T-helper 2 cell treated with Interferon-gamma antibody and Interleukin-4, amounts not matched to agents 100 ng/mL and 5 ng/mL, for 36 hours (primary cell): ENCODE measurements around the gene NAA20. TPM values are rescaled to one million over a fixed set of nuclear protein-coding genes. Genes with fewer than 3 reads are reported as not detected.

Experiments
- intact Hi-C: fragments of 100-400 bp; cut with micrococcal nuclease; formaldehyde crosslinking; loops from one replicate; pipeline ENCODE4 v1.15.1; 2023
- total RNA-seq: library from RNA; stranded (reverse); gene quantifications from 2 replicates; pipeline ENCODE4 v1.2.3, GENCODE V29; 2022

The NAA20 gene, protein sequence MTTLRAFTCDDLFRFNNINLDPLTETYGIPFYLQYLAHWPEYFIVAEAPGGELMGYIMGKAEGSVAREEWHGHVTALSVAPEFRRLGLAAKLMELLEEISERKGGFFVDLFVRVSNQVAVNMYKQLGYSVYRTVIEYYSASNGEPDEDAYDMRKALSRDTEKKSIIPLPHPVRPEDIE
- 50.6 and 54.0 TPM in 2 replicates for total RNA-seq

DNA sequence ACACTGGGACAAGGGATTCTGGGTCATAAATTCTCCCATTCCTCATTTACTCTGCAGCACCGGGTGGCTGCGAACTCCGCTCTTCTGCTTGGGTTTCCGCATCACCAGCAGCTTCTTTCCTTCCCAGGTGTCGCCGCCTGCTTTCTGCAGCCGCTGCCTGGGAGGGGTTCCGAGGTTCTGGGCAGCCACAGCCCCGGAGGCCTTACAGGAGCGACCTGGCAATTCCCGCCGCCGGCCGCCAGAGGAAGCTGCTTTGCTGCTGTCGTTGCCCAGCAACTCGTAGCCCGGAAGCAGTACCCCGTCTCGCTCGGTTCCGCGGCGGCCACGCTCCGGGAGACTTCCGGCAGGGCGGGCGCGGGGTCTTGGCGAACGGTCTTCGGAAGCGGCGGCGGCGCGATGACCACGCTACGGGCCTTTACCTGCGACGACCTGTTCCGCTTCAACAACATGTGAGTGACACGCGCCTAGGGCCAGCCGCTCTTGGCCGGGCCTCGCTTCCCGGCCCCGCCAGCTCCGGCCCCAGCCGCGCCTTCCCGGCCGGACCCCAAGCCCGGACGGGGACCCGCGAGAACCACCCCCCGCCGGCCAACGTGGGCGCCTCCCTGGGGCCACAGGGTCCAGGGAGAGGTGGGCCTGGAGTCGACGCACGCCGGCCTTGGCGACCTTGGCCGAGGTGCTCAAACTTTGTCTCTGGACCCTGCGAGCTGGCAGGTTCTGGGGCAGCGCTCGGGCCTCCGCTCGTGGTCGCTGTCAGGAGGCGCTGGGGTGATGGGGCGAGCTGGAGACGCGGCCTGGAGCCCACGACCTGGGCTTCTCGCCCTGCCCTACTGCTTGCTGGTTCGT, at the start of gene NAA20:
TSS of gene NAA20 (plus strand) at position 362 of the 843 bp plus-strand sequence. CDS start at position 397, 35 bp downstream.
- intact Hi-C loops, result loop anchor here (1.0 to 10.0 kb wide), 3 partner anchors 35 to 1522 kb away; partner anchors contain the start of genes CFAP61, CRNKL1, RALGAPA2 and RBBP9

DNA sequence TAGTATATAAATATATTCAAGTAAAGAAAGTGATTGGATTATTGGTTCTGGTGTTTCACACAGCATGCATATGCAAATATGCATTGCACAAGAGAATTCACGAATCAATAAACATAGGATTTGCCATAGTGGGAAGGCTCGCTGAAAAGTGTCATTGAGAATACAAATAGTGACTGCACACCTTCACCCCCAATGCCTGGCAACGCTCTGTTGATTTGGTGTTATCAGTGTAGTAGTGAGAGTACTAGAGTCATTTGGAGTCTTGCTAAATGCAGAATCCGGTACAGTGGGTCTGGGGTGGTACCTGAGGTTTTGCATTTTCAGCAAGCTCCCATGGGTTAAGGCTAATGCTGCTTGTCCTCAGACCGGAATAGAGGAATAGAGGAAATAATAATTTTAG, 49.7 kb upstream of the NAA20 start:
- intact Hi-C loops, result no loop called here

DNA sequence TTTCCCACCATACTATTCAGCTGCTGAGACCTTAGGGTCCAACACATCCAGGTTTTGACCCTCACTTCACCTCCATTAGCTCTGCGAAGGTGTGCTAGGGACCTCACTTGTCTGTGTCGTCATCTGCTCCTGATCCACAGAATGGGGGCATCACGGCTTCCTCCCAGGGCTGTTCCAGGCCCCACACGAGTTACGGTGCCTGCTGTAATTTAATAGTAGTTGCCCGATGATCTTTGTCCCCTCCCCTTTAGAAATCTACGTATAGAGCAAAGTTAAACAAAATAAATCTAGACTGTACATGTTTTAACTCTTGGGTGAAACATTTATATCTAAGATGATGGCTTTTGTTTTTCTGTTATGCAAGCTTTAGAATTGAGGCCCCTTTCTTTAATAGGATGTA, 49.1 kb upstream of the NAA20 start:
- intact Hi-C loops, result no loop called here

DNA sequence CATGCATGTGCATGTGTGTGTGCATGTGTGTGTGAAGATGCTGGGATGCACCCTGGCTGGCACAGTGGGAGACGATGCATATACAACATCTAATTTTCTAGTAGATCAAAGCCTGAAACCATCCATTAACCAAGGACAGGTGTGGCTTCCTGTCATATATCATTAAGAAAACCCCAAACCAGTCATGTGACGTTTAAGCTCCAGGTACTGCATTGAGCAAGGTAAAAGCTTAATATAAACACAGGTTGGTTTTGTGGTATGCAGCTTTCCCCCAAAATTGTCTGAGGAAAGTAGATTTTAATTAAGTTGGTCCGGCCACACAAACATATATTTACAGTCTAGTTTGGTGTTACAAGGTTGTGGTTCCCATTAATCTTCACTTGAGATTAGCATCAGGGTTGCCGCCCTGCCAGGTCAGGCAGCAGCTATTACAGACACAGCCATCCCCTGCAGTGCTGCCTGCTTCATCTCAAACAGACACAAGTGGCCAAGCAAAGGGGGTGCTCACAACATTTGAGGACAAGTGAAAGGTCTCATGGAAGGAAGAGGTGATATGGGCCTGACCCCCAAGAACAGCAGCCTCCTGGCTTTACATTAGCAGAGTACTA, 48.6 kb upstream of the NAA20 start:
- intact Hi-C loops, result no loop called here

DNA sequence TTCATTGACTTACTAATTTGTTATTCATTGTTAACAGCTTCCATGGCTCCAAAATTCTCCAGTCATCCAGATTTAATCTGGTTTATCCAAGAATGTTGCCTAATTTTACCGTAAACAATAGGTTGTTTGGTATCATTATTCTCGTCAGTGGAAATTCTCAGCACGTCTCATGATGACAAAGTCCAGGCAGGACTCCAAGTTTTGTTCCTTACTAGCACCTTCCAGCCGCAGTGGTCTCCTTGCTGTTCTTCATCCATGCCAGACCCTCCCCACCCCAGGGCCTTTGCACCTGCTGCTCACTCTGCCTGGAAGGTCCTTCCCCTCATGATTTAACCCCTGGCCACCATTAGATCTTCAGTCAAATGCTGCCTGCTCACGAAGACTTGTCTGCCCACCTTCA, 48.1 kb upstream of the NAA20 start:
- intact Hi-C loops, result no loop called here

DNA sequence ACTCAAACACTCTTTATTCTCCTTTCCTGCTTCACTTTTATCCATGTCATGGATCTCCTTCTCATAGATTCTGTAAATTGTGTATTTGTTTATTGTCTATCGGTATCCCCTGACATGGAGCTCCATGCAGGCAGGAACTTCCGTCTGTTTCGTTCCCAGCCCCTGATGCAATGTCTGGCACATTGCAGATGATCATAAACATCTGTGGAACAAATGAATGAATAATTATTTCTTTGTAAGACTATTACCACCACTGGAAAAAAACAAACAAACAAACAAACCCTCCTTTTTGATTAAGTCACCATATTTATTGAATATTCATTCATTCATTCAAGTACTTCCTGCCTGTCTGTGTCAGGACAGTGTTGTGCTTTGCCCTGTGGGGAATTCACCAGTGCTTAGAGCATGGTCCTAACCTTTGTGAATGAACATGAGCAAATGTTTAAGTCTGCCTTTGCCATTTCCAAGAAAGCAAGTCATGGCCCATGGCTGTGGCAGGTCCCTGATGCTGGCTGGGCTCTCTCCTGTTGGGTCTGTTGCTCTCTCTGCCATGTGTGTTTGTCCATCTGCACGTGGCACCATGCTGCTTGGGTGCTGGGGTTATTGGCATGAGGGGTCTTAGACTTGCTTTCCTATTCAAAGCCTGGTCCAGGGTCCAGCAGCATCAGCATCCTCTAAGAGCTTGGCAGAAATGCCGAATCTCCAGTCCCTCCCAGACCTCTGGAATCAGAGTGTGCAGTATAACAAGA, 47.5 kb upstream of the NAA20 start:
- intact Hi-C loops, result no loop called here

DNA sequence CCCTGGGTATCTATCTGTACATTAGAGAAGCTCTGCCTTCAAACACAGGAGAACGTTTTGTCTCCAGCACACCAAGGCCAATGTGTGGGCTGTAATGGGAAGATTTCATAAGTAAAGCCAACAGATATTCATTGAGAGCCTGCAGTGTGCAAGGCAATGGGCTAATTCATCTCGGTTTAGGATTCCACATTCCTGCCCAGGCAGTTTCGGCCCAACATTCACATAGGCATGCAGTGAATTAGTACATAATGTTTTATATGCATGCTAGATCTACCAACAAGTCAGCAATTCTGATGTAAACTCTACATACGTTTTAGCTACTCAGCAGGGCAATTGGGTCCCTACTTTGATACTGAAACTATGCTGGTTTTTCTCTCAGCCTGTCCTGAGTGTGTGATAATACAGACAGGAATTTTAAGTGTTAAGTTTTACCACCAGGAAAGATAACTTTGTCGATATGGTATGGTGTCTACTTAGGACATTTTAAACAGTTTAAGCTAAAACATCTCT, 46.9 kb upstream of the NAA20 start:
- intact Hi-C loops, result no loop called here

DNA sequence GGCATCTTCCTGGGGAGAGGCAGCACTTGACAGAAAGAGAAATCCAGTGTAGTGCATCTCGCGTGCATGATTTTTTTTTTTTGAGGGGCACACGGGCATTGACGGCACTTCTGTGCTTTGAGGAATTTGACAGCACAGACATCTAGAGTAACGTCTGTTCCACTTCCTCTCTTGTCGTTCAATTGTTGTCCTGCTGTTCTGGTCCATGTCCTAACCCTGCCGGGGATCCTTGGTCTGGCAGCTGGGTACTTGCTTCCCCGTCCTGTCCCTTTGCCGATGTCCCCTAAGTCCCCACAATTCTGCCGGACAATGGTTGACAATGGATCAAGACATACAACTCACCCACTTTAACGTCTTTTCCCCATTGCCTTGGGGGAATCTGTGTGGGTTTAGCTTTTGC, 46.0 kb upstream of the NAA20 start:
- intact Hi-C loops, result no loop called here

DNA sequence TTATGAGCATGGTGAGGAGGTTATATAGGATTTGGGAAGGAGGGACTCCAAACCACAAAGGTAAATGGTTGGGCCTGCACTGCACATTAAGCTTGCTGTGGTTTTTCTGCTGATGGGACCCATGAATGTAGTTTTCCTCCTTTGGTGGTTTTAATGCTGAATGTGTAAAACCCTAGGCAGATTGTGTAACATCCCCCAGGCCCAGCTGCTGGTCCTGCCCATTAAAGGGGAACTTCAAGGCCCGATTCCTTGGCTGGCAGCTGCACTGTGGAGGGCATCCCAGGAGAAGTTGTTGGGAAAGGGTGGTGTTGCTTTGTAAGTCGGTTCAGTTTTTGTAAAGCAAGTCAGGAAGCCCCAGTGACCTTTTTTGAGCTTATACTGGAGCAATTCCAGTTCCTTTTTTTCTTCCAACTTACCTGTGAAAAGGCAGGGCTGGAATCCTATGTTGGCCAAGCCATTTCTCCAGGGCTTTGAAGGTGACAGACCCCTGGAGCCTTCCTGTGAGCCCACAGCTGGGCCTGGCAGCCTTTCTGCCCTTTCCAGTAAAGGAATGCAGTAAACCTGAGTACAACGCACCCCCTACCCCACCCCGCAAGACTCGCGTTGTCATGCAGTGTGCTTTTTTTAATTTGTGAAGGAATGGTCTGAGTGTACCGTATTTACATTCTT, 43.1 kb upstream of the NAA20 start:
- intact Hi-C loops, result no loop called here

DNA sequence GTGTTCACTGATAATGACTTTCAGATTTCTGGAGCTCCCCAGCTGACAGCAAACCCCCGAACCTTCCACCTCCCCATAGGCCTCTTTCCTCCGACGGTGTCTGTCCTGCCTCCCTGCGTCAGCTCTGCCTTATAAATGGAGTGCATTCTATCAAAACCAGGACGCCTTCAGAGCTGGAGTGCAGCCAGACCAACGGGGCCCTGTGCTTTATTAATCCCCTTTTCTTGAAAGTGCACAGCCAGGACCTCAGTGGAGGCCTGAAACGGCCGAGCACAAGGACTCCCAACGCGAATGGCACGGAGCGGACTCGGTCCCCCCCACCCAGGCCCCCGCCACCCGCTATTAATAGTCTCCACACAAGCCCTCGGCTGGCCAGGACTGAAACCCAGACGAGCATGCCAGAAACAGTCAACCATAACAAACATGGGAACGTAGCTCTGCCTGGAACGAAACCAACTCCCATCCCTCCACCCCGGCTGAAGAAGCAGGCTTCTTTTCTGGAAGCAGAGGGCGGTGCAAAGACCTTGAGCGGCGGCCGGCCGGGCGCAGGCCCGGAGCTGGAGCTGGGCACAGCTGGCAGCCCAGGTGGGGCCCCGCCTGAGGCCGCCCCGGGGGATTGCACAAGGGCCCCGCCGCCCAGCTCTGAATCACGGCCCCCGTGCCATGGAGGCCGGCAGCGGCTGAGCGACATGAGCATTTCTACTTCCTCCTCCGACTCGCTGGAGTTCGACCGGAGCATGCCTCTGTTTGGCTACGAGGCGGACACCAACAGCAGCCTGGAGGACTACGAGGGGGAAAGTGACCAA, 42.3 kb upstream of the NAA20 start:
- intact Hi-C loops, result no loop called here

DNA sequence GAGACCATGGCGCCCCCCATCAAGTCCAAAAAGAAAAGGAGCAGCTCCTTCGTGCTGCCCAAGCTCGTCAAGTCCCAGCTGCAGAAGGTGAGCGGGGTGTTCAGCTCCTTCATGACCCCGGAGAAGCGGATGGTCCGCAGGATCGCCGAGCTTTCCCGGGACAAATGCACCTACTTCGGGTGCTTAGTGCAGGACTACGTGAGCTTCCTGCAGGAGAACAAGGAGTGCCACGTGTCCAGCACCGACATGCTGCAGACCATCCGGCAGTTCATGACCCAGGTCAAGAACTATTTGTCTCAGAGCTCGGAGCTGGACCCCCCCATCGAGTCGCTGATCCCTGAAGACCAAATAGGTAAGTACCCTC, 41.7 kb upstream of the NAA20 start:
- intact Hi-C loops, result no loop called here

DNA sequence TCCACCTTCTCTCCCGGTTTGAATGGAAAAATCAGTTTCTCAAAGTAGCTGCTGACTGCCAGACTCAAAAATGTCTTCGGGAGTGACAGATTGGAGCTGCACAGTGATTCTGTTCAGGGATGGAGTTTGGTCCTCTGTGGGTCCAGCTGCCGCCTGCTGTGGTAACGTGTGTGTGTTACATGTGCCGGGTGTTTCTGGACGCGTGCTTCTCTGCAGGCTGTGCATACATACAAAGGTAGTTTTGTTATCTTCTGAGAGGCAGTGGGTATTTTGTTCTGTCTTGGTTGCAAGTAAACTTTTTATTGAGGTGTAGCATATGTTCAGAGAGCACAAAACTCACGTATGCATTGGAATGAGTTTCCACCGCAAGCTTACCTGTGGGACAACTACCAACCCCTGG, 41.3 kb upstream of the NAA20 start:
- intact Hi-C loops, result no loop called here

DNA sequence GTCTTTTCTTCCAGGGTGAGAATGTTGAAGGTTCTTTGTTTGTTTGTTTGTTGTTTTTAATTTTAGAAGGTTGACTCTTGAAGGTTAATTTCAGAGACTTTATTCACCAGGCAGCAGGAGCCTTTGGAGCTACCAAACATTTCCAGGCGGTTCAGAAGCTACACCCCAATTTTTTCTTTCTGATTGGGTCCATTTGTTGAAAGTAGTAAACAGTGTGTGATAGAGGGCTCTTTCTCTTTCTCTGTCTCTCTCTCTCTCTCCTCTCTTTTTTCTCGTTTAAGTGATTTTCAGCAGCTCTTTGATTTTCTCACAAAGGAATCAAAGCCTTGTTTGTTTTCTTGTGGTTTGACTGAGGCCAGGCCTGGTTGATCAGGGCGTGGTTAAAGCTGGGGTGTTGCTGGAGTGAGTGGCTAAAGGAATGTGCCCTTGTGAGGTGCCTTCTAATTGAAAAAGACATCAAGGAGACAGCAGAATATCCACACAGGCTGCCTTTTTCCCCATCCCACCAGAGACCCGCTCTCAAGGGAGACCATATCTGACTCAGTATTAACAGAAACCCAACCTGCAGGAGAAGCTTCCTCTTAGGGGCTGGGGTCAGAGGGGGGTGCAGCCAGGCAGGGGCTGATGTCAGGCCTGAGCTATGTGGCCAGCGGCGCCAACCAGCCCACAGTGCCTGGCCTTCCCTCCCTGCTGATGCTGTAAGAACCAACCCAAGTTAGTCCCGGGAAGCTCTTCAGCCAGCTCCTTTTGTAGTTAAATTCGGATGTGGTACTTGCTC, 40.4 kb upstream of the NAA20 start:
- intact Hi-C loops, result no loop called here

DNA sequence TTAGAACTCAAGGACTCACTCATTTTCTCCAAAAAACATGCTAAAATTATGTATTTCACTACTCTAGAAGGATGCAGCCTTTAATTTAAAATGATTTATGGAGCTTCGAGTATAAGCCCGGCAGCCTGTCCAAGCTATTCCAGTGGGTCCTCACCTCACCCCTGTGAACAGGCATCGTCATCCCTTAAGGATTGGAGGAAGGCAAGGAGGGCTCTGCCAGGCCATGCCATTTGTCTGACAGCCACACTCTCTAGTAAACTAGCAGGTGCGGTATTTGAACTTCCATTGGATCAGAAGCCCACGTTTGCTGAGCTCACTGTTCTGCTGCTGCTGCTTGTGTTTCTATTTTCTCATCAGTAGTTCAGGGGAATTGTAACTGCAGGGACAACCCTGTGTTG, 39.8 kb upstream of the NAA20 start:
- intact Hi-C loops, result no loop called here

DNA sequence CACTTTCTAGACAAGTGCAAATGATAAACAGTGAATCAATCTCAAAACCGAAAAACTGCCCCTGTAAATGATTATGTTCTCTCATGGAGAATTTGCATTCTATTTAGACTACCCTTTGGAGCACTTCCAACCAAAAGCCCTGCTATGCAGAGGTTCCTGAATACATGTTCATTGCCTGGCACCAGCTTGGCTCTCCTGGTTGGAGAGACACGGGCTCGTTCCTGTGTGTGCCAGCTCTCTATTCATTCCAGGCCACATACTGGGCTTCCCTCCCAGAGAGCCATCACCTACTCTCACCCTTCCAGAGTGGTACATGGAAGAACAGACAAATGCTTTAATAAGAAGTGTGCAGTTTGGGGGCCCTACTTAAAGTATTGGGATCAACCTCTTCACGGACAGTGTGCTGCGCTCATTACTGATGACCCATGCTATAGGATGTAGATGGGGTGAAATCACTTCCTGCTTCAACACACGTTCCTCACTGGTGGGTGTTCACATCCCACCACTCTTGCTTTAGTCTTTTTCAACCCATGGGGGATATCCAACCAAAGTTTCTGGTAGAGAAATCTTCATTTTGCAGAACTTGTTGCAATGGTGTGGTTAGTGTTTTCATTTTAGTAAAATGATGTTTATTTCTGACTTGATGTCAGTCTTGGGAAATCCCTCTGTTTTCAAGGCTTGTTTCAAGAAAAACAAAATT, 38.5 kb upstream of the NAA20 start:
- intact Hi-C loops, result no loop called here

DNA sequence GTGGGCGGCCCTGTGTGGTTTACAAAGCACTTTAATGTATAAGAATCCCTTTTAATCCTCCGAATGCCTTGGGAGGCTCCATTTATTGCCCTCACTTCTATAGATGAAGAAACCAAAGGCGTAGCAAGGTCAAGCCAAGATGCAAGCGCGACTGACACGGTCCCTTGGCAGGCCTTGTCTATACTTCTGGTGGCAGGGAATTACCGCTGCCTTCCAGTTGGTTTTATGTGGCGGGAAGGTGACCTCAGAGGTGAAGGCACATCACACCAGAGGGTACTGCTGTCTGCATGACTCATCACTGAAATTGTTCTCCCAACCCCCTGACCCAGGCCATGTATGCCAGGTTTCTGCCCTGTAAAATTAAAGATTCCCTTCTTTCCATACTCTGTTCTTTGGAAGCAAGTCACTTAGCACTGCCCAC, 36.1 kb upstream of the NAA20 start:
- intact Hi-C loops, result no loop called here

DNA sequence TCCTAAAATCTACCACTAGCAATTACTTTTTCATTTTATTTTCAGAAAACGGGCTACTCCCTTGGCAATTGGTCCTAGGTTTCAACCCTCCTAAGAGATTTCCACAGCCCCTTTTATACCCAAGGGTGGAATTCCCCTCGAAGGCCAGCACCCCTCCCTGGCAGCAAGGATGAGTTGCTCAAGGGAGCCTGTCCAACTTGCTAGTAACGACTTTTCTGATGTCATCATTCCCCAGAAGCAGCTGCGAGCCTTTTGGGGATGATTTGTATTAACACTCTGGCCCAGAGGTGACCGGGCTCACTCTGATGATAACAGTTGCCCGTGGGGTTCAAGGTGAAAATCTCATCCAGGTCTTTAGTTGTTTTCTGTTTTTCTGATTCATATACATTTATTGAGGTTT, 30.7 kb upstream of the NAA20 start:
- intact Hi-C loops, result no loop called here

DNA sequence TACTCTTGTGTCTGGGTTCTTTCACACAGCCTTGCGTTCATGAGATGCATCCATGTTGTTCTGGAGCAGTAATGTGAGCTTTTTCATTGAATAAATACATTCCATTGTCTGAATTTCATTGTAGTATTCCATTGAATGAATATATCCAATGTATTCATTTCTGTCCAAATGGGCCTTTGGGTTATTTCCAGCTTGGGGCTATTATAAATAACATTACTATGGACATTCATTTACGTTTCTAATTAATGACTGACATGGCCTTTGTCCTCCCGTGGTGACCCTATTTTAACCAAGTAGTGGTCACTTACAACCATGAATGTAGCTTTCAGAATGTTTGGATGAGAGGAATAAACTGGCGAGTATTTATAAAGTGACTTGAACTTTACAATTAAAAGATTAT, 30.1 kb upstream of the NAA20 start:
- intact Hi-C loops, result no loop called here

DNA sequence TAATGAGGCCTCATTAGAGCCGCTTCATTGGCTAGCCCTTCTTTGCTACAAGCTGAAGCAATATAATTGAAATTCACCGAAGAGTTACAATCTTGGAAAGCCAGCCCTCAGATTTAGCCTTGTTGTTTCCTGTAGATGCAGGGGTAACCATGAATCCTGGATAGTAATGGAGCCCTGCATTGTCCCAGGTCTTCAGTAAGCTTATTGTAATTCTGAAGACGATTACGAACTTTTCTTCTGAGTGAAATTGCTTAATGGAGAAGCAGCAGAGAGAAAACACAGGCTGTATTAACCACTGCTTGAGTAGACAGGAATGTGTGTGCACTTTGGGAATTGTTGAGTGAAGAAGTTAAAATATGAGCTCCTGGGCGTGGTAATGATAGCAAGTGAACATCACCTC, 26.3 kb upstream of the NAA20 start:
- intact Hi-C loops, result loop anchor here (10.0 kb wide), 1 partner anchor 76 kb away; no protein-coding TSS in a partner anchor
